HG02763 (cell line): ENCODE measurements around the gene APLP2.

ENCODE experiments used
- ATAC-seq: cut with Tn5 transposase; IDR thresholded peaks from one replicate; pipeline ENCODE4 v1.9.1; 2021; ENCODE audit warnings: mild to moderate bottlenecking, moderate library complexity; ENCODE audit not compliant: unreplicated experiment

The APLP2 gene

GRCh38 chr11:130114281-130114680 lies 44.6 kb downstream of the APLP2 start:
- ATAC-seq = no peak

DNA sequence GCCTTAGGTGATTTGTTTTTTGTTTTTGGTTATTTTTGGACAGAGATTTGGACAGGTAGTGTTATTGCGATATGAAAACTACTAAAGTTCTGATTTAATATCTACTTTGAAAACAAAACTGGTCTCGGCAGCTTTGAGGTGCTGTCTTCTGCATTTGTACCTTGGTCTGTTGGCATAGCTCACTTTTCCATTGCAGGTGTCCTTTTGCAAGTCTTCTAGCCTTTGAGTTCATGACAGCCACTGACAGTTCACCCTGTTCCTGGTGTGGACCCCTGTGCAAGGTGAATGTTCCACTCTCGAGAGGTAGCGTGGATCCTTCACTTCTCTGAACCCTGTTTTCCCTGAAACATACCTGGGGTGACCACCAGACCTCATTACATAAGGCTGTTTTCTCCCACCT lies 45.0 kb downstream of the APLP2 start:
- no peak for ATAC-seq

DNA sequence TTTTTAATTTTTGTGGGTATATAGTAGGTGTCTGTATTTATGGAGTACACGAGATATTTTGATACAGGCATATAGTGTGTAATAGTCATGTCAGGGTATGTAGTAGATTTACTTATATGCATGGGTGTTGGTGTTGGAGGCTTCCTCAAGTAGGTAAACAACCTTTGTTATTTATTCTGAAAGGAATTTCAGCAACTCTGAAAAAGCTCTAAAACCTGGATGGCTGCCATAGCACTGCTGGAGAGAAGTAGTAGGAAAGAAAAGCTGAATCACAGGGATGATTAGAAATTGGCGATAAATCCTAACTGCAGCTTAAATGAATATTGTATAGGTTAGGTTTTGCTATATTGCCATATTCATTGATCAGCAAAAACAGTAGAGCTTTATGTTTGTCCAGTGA lies 45.5 kb downstream of the APLP2 start:
- no peak for ATAC-seq

- peak; percentile 69 for ATAC-seq
Observed at GRCh38 chr11:130118165-130118564, 48.5 kb downstream of the APLP2 start.

- peak; percentile 50 for ATAC-seq
Observed at GRCh38 chr11:130118636-130119387, 49.1 kb downstream of the APLP2 start.

- ATAC-seq = no peak
Observed at GRCh38 chr11:130120045-130120444, 50.4 kb downstream of the APLP2 start.

GRCh38 chr11:130121445-130121978 lies 51.8 kb downstream of the APLP2 start:
- ATAC-seq = no peak

DNA sequence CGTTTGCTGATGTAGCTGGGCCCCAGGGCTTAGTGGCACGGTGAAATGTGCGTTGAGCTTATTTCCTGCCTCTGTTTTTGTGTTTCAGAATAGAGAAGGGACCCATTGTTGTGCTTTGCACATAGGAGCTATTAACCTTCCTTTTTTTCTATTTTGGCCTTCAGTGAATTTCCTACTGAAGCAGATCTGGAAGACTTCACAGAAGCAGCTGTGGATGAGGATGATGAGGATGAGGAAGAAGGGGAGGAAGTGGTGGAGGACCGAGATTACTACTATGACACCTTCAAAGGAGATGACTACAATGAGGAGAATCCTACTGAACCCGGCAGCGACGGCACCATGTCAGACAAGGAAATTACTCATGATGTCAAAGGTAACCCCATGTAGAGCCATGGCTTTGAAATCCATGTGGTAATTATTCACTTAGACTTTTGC lies 52.5 kb downstream of the APLP2 start:
- ATAC-seq = no peak

GRCh38 chr11:130123414-130124040 lies 53.8 kb downstream of the APLP2 start:
- ATAC-seq = no peak

DNA sequence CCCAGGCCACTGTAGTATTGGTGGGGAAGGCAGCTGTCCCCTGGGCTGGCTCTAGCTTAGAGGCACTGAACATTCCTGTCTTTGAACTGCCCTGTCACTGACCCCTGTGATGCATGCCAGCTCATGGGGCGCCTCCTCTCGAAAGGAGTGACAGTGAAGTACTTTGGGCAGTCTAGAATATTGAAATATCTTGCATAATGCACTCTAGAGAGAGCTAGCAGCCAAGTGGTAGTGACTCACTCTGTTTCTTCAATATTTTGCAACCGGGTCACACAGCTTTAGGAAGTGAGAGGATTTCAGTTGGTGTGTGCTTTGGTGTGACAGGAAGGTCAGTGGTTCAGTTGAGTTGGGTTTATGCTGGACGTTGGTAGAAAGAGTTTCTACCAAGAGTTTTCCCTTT lies 54.4 kb downstream of the APLP2 start:
- no peak for ATAC-seq

GRCh38 chr11:130125638-130126037 lies 55.9 kb downstream of the APLP2 start:
- ATAC-seq = no peak

DNA sequence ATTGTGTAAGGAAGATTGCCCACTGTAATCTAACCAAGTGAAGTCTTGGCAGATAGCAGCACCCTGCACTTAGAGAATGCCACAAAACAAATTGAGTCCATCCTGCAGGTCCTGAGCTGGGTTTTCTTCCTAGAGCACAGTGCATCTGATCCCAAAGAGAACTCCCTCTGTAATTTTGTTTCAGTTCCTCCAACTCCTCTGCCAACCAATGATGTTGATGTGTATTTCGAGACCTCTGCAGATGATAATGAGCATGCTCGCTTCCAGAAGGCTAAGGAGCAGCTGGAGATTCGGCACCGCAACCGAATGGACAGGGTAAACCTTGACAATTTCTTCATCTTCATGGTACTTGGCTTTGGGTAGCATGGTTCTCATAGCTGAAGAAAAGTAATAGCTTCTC lies 56.8 kb downstream of the APLP2 start:
- no peak for ATAC-seq

- no peak for ATAC-seq
Observed at GRCh38 chr11:130127509-130127908, 57.8 kb downstream of the APLP2 start.

GRCh38 chr11:130128626-130129025 lies 58.9 kb downstream of the APLP2 start:
- no peak for ATAC-seq

GRCh38 chr11:130129922-130130321 lies 60.2 kb downstream of the APLP2 start:
- ATAC-seq = no peak

DNA sequence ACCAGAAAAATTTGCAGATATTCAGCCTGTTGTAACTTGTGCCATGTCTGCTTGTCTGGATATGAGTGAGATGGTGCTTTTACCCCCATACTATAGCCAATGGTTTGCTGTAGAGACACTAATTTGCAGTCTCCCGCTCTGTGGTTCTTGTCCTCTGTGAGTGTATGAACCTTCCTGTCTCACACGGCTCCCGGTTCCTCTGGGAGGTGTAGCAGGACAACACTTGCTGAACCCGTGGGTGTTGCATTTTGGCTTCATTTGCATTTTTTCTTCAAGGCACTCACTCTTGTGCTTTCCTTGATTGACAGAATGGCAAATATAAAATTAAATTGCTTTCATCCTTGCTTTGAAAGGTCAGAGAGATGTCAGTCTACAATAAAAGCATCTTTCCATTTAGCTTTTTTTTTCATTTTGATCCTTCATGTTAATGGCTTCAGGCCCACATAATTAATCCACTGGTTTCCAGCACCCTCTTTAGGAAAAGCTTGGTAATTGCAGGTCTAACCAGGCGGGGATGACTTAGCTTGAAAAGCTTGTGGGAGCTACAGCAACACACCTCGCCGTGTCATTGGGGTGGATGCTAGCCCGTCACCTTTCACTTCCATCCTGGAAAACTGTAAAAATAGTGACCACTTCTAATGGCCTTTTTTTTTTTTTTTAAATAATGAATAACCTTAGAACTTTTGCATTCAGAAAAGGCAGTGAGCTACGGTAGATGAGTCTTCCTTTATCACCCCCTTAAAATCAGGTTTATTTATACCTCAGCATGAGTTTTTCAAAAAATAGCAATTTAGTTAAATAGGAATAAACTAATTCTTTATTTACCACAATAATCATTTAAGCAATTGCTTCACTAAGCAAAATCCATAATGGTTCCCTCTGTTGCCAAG lies 62.5 kb downstream of the APLP2 start:
- ATAC-seq = no peak

DNA sequence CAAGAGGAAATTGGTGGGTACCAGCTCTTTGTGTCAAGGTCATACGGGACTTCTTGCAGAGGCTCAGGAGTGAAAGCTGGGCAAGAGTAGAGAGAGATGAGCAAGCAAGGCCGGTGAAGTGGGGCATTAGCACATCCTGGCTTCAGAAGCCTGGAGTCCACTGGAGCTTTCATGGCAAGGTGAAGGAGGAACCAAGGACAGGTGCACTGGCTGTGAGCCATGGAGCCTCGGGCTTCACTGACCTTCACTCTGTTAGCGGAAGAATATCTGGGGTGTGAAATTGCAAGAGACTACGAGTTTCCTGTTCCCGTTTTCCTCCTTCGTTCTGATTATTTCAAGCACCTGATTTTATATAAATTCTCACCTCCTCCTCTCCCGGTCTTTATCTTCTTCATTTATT lies 64.0 kb downstream of the APLP2 start:
- ATAC-seq = no peak

DNA sequence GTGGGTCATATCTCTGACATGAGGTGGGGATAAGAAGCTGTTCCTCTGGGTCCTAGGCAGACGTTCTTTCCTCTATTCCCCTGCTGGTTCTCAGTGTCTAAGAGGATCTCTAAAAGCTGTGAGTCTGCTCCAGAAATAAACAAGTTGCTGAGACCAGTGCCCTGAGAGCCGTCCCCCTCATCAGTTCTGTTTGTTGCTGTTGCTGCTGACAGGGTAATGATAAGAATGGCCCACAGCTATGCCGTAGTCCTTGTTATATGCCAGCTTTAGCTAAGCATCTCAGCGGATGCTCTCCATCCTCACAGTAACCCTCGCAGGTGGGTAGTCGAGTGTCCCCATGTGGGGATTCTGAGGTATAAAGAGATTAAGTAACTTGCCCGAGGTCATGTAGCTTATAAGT lies 66.4 kb downstream of the APLP2 start:
- no peak for ATAC-seq

GRCh38 chr11:130137999-130138398 lies 68.3 kb downstream of the APLP2 start:
- ATAC-seq = no peak

GRCh38 chr11:130139401-130139800 lies 69.7 kb downstream of the APLP2 start:
- no peak for ATAC-seq

- no peak for ATAC-seq
Observed at GRCh38 chr11:130141561-130142341, 72.1 kb downstream of the APLP2 start.
